H1 (cell line): ENCODE data around the gene WWP2. TPM values are rescaled to one million over a fixed set of nuclear protein-coding genes. Genes with fewer than 3 reads are reported as not detected.

Experiments
- CTCF ChIA-PET: fragments of 300-600 bp; sonication (Branson Sonifier 250); formaldehyde crosslinking; loops from one replicate; lab custom pipeline; 2021; ENCODE audit not compliant: partially characterized antibody; lab: Charles Lee
- POLR2A ChIA-PET: fragments of 300-600 bp; sonication (Branson Sonifier 250); formaldehyde crosslinking; loops from one replicate; lab custom pipeline; 2021; ENCODE audit warnings: inconsistent platforms; ENCODE audit not compliant: partially characterized antibody; lab: Charles Lee
- DNase-seq, 2 experiments: peaks; one replicate each; pipeline versions ENCODE4 v3.0.0 to v3.0.0-alpha.2; 2010 to 2022; ENCODE audit warnings: low spot score in 2 of 2, low read depth in 1 of 2, mixed read lengths in 1 of 2
- FAIRE-seq: peaks from 2 replicates; lab custom pipeline; 2011; peaks lifted over from hg19 to GRCh38; lab: Jason Lieb, UNC
- H2AFZ ChIP-seq: 2 replicates; pipeline ENCODE4 v1.8.1; 2012; ENCODE audit warnings: low read length, inconsistent platforms
- H2AK5ac ChIP-seq: 2 replicates; pipeline ENCODE4 v1.6.1; 2013; ENCODE audit warnings: low read depth, low read length
- H2BK120ac ChIP-seq: replicated peaks from 2 replicates; pipeline ENCODE3; 2013; ENCODE audit warnings: low read depth, low read length, inconsistent platforms
- H2BK12ac ChIP-seq: 2 replicates; pipeline ENCODE4 v1.6.1; 2013; ENCODE audit warnings: low read depth, low read length
- H2BK15ac ChIP-seq: 2 replicates; pipeline ENCODE4 v1.6.1; 2013; ENCODE audit warnings: low read length
- H2BK20ac ChIP-seq: 2 replicates; pipeline ENCODE4 v1.6.1; 2013; ENCODE audit warnings: low read length
- H2BK5ac ChIP-seq: 2 replicates; pipeline ENCODE4 v1.6.1; 2013; ENCODE audit warnings: low read depth, low read length
- H3K14ac ChIP-seq: 2 replicates; pipeline ENCODE4 v1.6.1; 2013; ENCODE audit warnings: inconsistent platforms; ENCODE audit not compliant: insufficient read length
- H3K18ac ChIP-seq: 2 replicates; pipeline ENCODE4 v1.6.1; 2013; ENCODE audit warnings: low read length; ENCODE audit errors: extremely low read depth
- H3K23ac ChIP-seq: 2 replicates; pipeline ENCODE4 v1.6.1; 2013; ENCODE audit warnings: inconsistent platforms; ENCODE audit not compliant: insufficient read length
- H3K23me2 ChIP-seq: 2 replicates; pipeline ENCODE4 v1.6.1; 2013; ENCODE audit warnings: low read depth, low read length
- H3K27ac ChIP-seq: 2 replicates; pipeline ENCODE4 v1.6.1; 2011; ENCODE audit warnings: low read depth, low read length, inconsistent platforms
- H3K27me3 ChIP-seq, 4 experiments: replicated peaks in 1 of 4; 1 replicate in 1 of 4; 2 replicates in 3 of 4; pipeline versions ENCODE4 v1.6.1 to v1.8.1; 2011 to 2013; ENCODE audit warnings: low read length in 3 of 4, mild to moderate bottlenecking in 3 of 4, inconsistent platforms in 2 of 4, mixed read lengths in 2 of 4, moderate library complexity in 1 of 4; ENCODE audit not compliant: control insufficient read depth in 3 of 4, insufficient read depth in 3 of 4; ENCODE audit errors: extremely low read depth in 1 of 4
- H3K36me3 ChIP-seq, 4 experiments: 2 replicates each; pipeline versions ENCODE4 v1.6.1 to v1.8.1; 2011 to 2013; ENCODE audit warnings: mild to moderate bottlenecking in 4 of 4, low read length in 3 of 4, moderate library complexity in 2 of 4, control low read depth in 1 of 4, inconsistent platforms in 1 of 4; ENCODE audit not compliant: insufficient read depth in 4 of 4, control insufficient read depth in 2 of 4
- H3K4ac ChIP-seq: replicated peaks from 2 replicates; pipeline ENCODE3; 2013; ENCODE audit warnings: low read length, low read depth, mixed read lengths, inconsistent platforms; ENCODE audit not compliant: insufficient read length
- H3K4me1 ChIP-seq, 4 experiments: replicated peaks in 1 of 4; 1 replicate in 1 of 4; 2 replicates in 3 of 4; pipeline versions ENCODE4 v1.6.1 to v1.8.1; 2011 to 2013; ENCODE audit warnings: low read length in 3 of 4, inconsistent platforms in 2 of 4, mixed read lengths in 1 of 4; ENCODE audit not compliant: insufficient read depth in 4 of 4, control insufficient read depth in 3 of 4
- H3K4me2 ChIP-seq, 2 experiments: 2 replicates each; pipeline versions ENCODE4 v1.6.1 to v1.8.1; 2011 to 2013; ENCODE audit warnings: low read depth in 2 of 2, low read length in 2 of 2, control low read depth in 1 of 2, inconsistent platforms in 1 of 2, mild to moderate bottlenecking in 1 of 2; ENCODE audit not compliant: insufficient read depth in 1 of 2
- H3K4me3 ChIP-seq, 4 experiments: fragments of 200-600, 300-600 bp in 1 of 4; sonication (generic), shearing (Covaris generic), sonication (Bioruptor Twin) in 1 of 4; 2 replicates each; pipeline versions ENCODE4 v1.5.1 to v1.8.1; 2011 to 2016; ENCODE audit warnings: low read length in 4 of 4, low read depth in 3 of 4, control low read depth in 2 of 4, inconsistent platforms in 2 of 4, mild to moderate bottlenecking in 2 of 4, mixed read lengths in 1 of 4, moderate library complexity in 1 of 4; ENCODE audit not compliant: insufficient read depth in 2 of 4; ENCODE audit errors: extremely low read depth in 1 of 4
- H3K56ac ChIP-seq: replicated peaks from 2 replicates; pipeline ENCODE3; 2013; ENCODE audit warnings: low read depth, mild to moderate bottlenecking, mixed read lengths, low read length, inconsistent platforms; ENCODE audit not compliant: insufficient read length
- H3K79me1 ChIP-seq: 2 replicates; pipeline ENCODE4 v1.6.1; 2013; ENCODE audit warnings: low read depth, low read length, control low read depth
- H3K79me2 ChIP-seq, 2 experiments: 2 replicates each; pipeline versions ENCODE4 v1.6.1 to v1.8.1; 2012 to 2013; ENCODE audit warnings: low read length in 2 of 2, mild to moderate bottlenecking in 2 of 2, inconsistent platforms in 1 of 2; ENCODE audit not compliant: insufficient read depth in 2 of 2, control insufficient read depth in 1 of 2
- H3K9ac ChIP-seq, 4 experiments: replicated peaks in 1 of 4; 1 replicate in 1 of 4; 2 replicates in 3 of 4; pipeline versions ENCODE4 v1.6.1 to v1.8.1; 2011 to 2013; ENCODE audit warnings: low read depth in 3 of 4, low read length in 3 of 4, control low read depth in 2 of 4, mild to moderate bottlenecking in 2 of 4, moderate library complexity in 2 of 4, inconsistent platforms in 1 of 4; ENCODE audit errors: extremely low read depth in 1 of 4
- H3K9me3 ChIP-seq, 2 experiments: 2 replicates each; pipeline versions ENCODE4 v1.6.1 to v1.8.1; 2012 to 2013; ENCODE audit warnings: mild to moderate bottlenecking in 2 of 2, moderate library complexity in 2 of 2, control low read depth in 1 of 2, inconsistent platforms in 1 of 2, low read depth in 1 of 2, low read length in 1 of 2, mixed read lengths in 1 of 2; ENCODE audit not compliant: insufficient read depth in 2 of 2
- H4K20me1 ChIP-seq, 2 experiments: replicated peaks in 1 of 2; 2 replicates each; pipeline versions ENCODE3 to v1.8.1; 2011 to 2013; ENCODE audit warnings: inconsistent platforms in 2 of 2, low read length in 2 of 2, mild to moderate bottlenecking in 1 of 2; ENCODE audit not compliant: insufficient read depth in 2 of 2, control insufficient read depth in 1 of 2
- H4K5ac ChIP-seq: 2 replicates; pipeline ENCODE4 v1.6.1; 2013; ENCODE audit warnings: low read length, low read depth, mixed read lengths, inconsistent platforms; ENCODE audit not compliant: insufficient read length
- H4K8ac ChIP-seq: 2 replicates; pipeline ENCODE4 v1.8.0; 2013; ENCODE audit warnings: mild to moderate bottlenecking, moderate library complexity, low read length, inconsistent platforms; ENCODE audit not compliant: insufficient read depth; ENCODE audit errors: extremely low read depth
- H4K91ac ChIP-seq: replicated peaks from 2 replicates; pipeline ENCODE3; 2013; ENCODE audit warnings: low read length, mixed read lengths, inconsistent platforms; ENCODE audit not compliant: insufficient read length
- ASH2L ChIP-seq: fragments of 200-600, 300-600 bp; sonication (generic); IDR thresholded peaks from one replicate; pipeline ENCODE4 v1.7.1; 2017; ENCODE audit warnings: low read length
- BACH1 ChIP-seq: IDR thresholded peaks from 2 replicates; pipeline ENCODE4 v1.6.1; 2012; ENCODE audit warnings: low read length, improper control_type of control experiment
- CBX8 ChIP-seq: fragments of 300-800, 300-1000 bp; sonication (generic); IDR thresholded peaks from 2 replicates; pipeline ENCODE4 v1.7.1; 2016; ENCODE audit warnings: low read depth, low read length, borderline replicate concordance
- CHD1 ChIP-seq: IDR thresholded peaks from 2 replicates; pipeline ENCODE4 v1.6.1; 2012; ENCODE audit warnings: low read depth, low read length, improper control_type of control experiment
- CTBP2 ChIP-seq: IDR thresholded peaks from 2 replicates; pipeline ENCODE4 v1.7.0; 2011; ENCODE audit warnings: borderline replicate concordance, mild to moderate bottlenecking, moderate library complexity, mixed read lengths, low read length; ENCODE audit not compliant: insufficient read depth, insufficient read length
- JUN ChIP-seq: IDR thresholded peaks from 2 replicates; pipeline ENCODE4 v1.6.1; 2011; ENCODE audit warnings: low read depth, mild to moderate bottlenecking, improper control_type of control experiment, low read length
- PHF8 ChIP-seq: fragments of 200-600 bp; sonication (generic); conservative IDR thresholded peaks from 2 replicates; pipeline ENCODE4 v1.7.1; 2012; ENCODE audit warnings: low read depth, mild to moderate bottlenecking, inconsistent platforms, low read length, moderate library complexity
- POLR2AphosphoS5 ChIP-seq: IDR thresholded peaks from 2 replicates; pipeline ENCODE4 v1.6.1; 2011; ENCODE audit warnings: low read depth, low read length
- RXRA ChIP-seq: IDR thresholded peaks from 2 replicates; pipeline ENCODE4 v1.6.1; 2011; ENCODE audit warnings: low read depth, mild to moderate bottlenecking, low read length, moderate library complexity; ENCODE audit not compliant: insufficient read depth
- SP4 ChIP-seq: IDR thresholded peaks from 2 replicates; pipeline ENCODE4 v1.6.1; 2012; ENCODE audit warnings: low read length, inconsistent platforms
- SUZ12 ChIP-seq: fragments of 200-600 bp; sonication (generic); IDR thresholded peaks from 2 replicates; pipeline ENCODE4 v1.6.1; 2012; ENCODE audit warnings: mild to moderate bottlenecking, inconsistent platforms, low read length, moderate library complexity, mixed read lengths
- TAF1 ChIP-seq: IDR thresholded peaks from 2 replicates; pipeline ENCODE4 v1.6.1; 2011; ENCODE audit warnings: mild to moderate bottlenecking, low read depth, low read length
- TAF7 ChIP-seq: optimal IDR thresholded peaks from 2 replicates; pipeline ENCODE3; 2011; ENCODE audit warnings: low read depth, mild to moderate bottlenecking, inconsistent platforms, low read length, moderate library complexity, borderline replicate concordance
- WGBS, 2 experiments: shearing (Covaris generic) in 1 of 2; methylation state at CpG; one replicate each; pipeline versions ENCODE4 v1.1.6 to v1.1.7; 2013 to 2015; ENCODE audit warnings: low lambda C conversion rate in 2 of 2, mixed read lengths in 2 of 2, inconsistent platforms in 1 of 2, low coverage in 1 of 2, missing lambda C conversion rate in 1 of 2; ENCODE audit not compliant: insufficient replicate concordance in 2 of 2, insufficient coverage in 1 of 2, insufficient read length in 1 of 2; ENCODE audit errors: extremely low coverage in 1 of 2, missing lambda C conversion rate in 1 of 2; 5-methylcytosine and 5-hydroxymethylcytosine counted together
- polyA plus RNA-seq, 7 experiments: library from polyadenylated mRNA; depleted of rRNA in 3 of 7; stranded (reverse) in 5 of 7; unstranded in 2 of 7; fragments of >200 nt in 5 of 7; fragments of 200-250 nt in 2 of 7; gene quantifications; 1 replicate in 5 of 7; 2 replicates in 1 of 7; 4 replicates in 1 of 7; pipeline versions ENCODE4 v1.2.1 to v1.2.3, GENCODE V29; 2011 to 2013; ENCODE audit warnings: missing spikeins in 2 of 7, mixed read lengths in 2 of 7
- total RNA-seq: library from RNA; stranded (reverse); fragmentation: NEBNext Ultra II Directional; extraction: Animal tissue kit (Norgen Biotek cat#: 25700); gene quantifications from 2 replicates; pipeline ENCODE4 v1.2.1, GENCODE V29; 2021

Gene WWP2
- total and polyA plus RNA-seq, 2 of the 8 experiments (the other 6 are each of a cell fraction or from before 2014, with no cell fraction given) = 14.1 to 42.2 TPM

GRCh38 chr16:69852815-69853214 lies 90.7 kb downstream of the WWP2 start:
- no peaks in the 10 kb centered on the region for H3K4me1 ChIP-seq
- no peaks in the 10 kb centered on the region for H3K79me2 ChIP-seq
- H2AFZ ChIP-seq = no peak overlapping the region
- 96% methylated on average over 4 of the region's 4 CpGs; no CpG with 5 or more reads in 1 of the 2 experiments for WGBS, 2 experiments
- no peak overlapping the region for H4K5ac ChIP-seq
- no peak overlapping the region for H3K23ac ChIP-seq
- no peak overlapping the region for H2AK5ac ChIP-seq
- H3K23me2 ChIP-seq = no peaks in the 10 kb centered on the region
- H3K4me2 ChIP-seq = no peak overlapping the region
- H3K4ac ChIP-seq = no peak overlapping the region
- no peaks in the 10 kb centered on the region for H3K27me3 ChIP-seq
- H3K56ac ChIP-seq = no peak overlapping the region
- peaks cover 2% of the 10 kb centered on the region; the same call in 1 of the 2 replicates for H3K79me1 ChIP-seq
- H3K14ac ChIP-seq = no peak overlapping the region
- ChIA-PET POLR2A (interaction anchor here (1.0 kb wide), 1 partner anchor 10 kb away, joined by 5 read pairs; no protein-coding TSS in a partner anchor), CTCF (interaction anchor here (1.2 to 1.3 kb wide), 2 partner anchors 54 to 78 kb away, joined by 3 to 4 read pairs; no protein-coding TSS in a partner anchor)
- DNase-seq = no peak
- no peak overlapping the region for H2BK15ac ChIP-seq
- no peak overlapping the region for H4K8ac ChIP-seq
- no peak overlapping the region for H2BK20ac ChIP-seq
- H3K27ac ChIP-seq = no peak overlapping the region
- no peaks in the 10 kb centered on the region; a peak in 1 of 8 replicates for H3K36me3 ChIP-seq
- no peak overlapping the region for H3K4me3 ChIP-seq
- 0 out of 4 replicates have a peak, but pooled peaks cover 0 to 2% of the 10 kb centered on the region in 2 experiments for H3K9me3 ChIP-seq
- FAIRE-seq = no peak
- H4K91ac ChIP-seq = no peak overlapping the region
- no peak overlapping the region for H2BK12ac ChIP-seq
- no peaks in the 10 kb centered on the region for H4K20me1 ChIP-seq
- no peak overlapping the region for H3K9ac ChIP-seq
- H3K18ac ChIP-seq = no peak overlapping the region
- H2BK120ac ChIP-seq = no peak overlapping the region
- H2BK5ac ChIP-seq = no peak overlapping the region
- no peak for TF ChIP-seq PHF8
- no peak for TF ChIP-seq ASH2L
- TF ChIP-seq BACH1 = no peak
- TF ChIP-seq SUZ12 = no peak
- TF ChIP-seq POLR2AphosphoS5 = no peak
- TF ChIP-seq CHD1 = no peak
- no peak for TF ChIP-seq RXRA
- no peak for TF ChIP-seq CBX8
- no peak for TF ChIP-seq SP4
- TF ChIP-seq JUN = no peak
- TF ChIP-seq TAF1 = no peak
- TF ChIP-seq CTBP2 = no peak
- no peak for TF ChIP-seq TAF7
